Middle frontal gyrus (tissue), 1 donor: ENCODE results near the gene TRIM69.

Experiments used
- DNase-seq: peaks from one replicate; pipeline ENCODE4 v3.0.0-alpha.2; 2015; ENCODE audit warnings: low spot score; ENCODE audit errors: extremely low spot score

The TRIM69 gene

DNA sequence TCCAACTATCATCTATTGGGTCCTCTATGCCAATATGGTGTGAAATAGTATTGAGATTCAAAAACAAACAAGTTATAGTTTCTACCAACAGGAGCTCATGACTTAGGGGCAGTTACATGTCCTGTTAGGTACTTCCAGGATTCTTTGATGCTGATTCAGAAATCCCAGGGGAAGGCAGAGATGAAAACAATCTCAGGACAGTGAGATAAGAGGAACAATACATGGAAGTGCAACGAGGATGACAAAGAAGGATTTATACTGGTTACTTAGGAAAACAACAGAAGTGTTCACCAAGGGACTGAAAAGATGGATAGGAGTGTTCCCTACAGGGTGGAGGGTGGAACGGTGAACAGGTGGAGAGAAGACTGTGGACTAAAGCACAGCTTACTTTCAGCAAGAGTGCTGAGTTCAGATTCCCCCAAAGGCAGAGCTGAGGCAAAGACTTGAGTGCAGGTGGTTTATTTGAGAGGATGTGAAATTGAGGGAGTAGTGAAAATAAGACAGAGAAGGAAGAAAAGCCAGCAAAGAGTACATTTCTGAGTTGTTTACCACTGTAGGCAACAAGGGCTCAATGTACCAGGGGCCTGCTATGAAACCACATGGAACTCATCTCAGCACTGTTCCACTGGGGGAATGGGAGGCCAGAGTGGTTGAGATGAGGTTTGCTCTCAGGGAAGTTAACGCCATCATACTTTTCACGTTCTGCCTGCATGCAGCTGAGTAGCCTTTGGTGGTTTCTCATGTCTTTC is 68.1 kb downstream of the TRIM69 start:
- no peak for DNase-seq

DNA sequence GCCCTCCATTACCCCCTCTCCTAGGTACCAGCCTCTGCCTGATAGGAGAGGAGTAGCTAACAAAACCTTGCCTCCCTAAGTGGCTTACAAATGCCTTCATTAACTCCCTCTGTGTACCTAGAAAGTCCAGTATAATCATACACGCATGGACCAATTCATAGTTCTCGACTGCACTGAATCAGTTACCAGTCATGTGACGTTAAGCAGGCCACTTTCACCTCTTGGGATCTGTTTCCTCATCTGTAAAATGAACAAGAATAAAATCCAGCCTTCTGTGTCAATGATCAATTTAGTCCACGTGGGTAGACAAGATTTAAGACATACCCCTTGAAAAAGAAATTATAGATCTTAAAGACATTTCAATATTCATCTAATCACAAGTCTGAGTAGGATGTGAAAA is 72.2 kb downstream of the TRIM69 start:
- DNase-seq: no peak

DNA sequence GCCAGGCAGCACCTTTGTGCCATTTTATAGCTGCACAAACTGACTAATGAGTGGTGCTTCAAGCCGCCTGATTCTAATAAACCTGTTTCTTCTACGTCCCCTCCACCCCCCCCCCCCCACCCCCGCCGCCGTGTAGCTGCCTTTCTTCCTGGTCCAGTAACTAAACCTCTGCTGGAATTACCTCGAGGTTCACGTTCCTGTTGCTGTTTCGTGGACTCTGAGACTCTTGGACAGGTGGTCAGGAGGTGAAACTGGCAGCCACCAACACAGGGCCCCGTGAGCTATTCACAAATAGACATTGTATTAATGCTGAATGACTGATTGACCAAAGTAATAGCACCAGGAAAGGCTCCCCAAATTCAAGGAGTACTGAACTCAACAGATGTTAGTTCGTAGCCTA is 73.9 kb downstream of the TRIM69 start:
- DNase-seq: no peak

DNA sequence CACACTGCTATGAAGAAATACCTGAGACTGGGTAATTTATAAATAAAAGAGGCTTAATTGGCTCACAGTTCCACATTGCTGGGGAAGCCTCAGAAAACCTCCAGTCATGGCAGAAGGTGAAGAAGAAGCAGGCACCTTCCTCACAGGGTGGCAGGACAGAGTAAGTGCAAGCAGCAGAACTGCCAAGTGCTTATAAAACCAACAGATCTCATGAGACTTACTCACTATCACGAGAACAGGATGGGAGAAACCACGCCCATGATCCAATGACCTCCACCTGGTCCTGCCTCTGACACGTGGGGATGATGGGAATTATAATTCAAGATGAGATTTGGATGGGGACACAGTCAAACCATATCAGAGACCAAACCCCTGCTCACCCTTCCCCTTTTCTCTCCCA is 75.0 kb downstream of the TRIM69 start:
- DNase-seq: no peak

DNA sequence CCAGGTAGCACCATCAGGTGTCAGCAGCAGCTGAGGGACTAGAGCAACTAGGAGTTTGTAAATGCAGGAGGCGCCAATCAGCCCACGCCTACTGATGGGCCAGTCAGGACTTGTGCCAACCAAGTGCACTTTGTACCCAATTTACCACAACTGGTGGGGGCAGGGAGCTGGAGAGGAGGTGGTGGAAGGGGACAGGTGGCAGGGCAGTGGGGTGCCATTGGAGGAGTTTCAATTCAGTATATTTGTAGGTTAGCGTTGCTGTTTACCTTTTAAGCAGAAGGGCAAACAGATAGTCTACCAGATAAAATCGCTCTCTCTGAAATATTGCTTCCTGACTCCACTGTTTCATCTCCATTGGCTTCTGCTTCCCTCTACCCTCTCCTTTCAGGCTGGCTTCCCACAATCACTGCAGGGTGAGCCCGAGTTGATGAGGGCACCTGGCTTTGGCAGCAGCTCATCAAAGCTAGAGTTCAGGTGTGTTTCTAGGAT is 75.7 kb downstream of the TRIM69 start:
- DNase-seq: no peak

DNA sequence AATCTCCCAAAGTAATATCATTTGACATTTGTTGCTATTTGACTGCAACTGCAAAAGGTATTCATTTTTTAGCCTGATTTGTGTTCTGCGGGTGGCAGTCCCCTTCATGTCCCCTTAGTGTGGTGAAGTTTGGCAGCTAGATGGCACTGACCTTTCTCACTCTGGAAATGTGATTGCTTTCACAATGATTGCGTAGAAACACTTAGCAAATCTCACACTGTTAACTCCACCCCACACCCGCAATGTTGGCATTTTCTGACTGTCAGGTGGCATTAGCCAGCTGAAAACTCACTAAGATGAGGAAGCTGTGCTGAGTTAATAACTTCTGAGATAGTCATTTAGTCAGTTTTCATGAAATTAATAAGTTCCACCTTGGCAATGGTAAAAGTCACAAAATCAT is 76.9 kb downstream of the TRIM69 start:
- no peak for DNase-seq
